Fibroblast of lung (primary cell): ENCODE measurements around the gene SMARCA4.

ENCODE experiments used
- EZH2 ChIP-seq: IDR thresholded peaks from 2 replicates; pipeline ENCODE4 v1.5.1; 2012; ENCODE audit warnings: low read length, control low read depth, mild to moderate bottlenecking; ENCODE audit errors: missing control alignments
- TF ChIP-seq, protein P1 (sequence below), 2 donors: IDR thresholded peaks in 1 of 2; conservative IDR thresholded peaks in 1 of 2; 1 replicate in 1 of 2; 2 replicates in 1 of 2; pipeline ENCODE4 v1.5.1; 2011 to 2012; ENCODE audit warnings: low read length in 2 of 2, control low read depth in 1 of 2, inconsistent platforms in 1 of 2, low read depth in 1 of 2, mild to moderate bottlenecking in 1 of 2

- TF ChIP-seq, protein P1, sequence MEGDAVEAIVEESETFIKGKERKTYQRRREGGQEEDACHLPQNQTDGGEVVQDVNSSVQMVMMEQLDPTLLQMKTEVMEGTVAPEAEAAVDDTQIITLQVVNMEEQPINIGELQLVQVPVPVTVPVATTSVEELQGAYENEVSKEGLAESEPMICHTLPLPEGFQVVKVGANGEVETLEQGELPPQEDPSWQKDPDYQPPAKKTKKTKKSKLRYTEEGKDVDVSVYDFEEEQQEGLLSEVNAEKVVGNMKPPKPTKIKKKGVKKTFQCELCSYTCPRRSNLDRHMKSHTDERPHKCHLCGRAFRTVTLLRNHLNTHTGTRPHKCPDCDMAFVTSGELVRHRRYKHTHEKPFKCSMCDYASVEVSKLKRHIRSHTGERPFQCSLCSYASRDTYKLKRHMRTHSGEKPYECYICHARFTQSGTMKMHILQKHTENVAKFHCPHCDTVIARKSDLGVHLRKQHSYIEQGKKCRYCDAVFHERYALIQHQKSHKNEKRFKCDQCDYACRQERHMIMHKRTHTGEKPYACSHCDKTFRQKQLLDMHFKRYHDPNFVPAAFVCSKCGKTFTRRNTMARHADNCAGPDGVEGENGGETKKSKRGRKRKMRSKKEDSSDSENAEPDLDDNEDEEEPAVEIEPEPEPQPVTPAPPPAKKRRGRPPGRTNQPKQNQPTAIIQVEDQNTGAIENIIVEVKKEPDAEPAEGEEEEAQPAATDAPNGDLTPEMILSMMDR (conservative IDR thresholded peaks at IDR 0.05 in 1 of 2, IDR thresholded peaks at IDR 0.05 in 1 of 2; ENCODE audit: low read depth in 1 of 2, low read length in 2 of 2): no peak
- TF ChIP-seq EZH2: no peak
Measured at GRCh38 chr19:10919352-10920287, 41.2 kb upstream of the SMARCA4 start.
